H9 (cell line): Measurements from ENCODE around the gene ARHGEF7. TPM values are rescaled to one million over a fixed set of nuclear protein-coding genes. Genes with fewer than 3 reads are reported as not detected.

Source experiments
- DNase-seq: peaks from one replicate; pipeline ENCODE4 v3.0.0-alpha.2; 2017
- H2AFZ ChIP-seq: one replicate; pipeline ENCODE4 v1.6.1; 2013; ENCODE audit warnings: mild to moderate bottlenecking, low read length, control low read depth, moderate library complexity
- H2AK5ac ChIP-seq: 2 replicates; pipeline ENCODE4 v1.6.1; 2013; ENCODE audit warnings: low read length, control low read depth, mixed read lengths; ENCODE audit not compliant: insufficient read length
- H2BK120ac ChIP-seq: one replicate; pipeline ENCODE4 v1.6.1; 2013; ENCODE audit warnings: low read depth, mild to moderate bottlenecking, low read length, control low read depth, inconsistent platforms; ENCODE audit not compliant: poor library complexity, severe bottlenecking
- H2BK12ac ChIP-seq: 2 replicates; pipeline ENCODE4 v1.6.1; 2013; ENCODE audit warnings: low read length, control low read depth, mixed read lengths, low read depth; ENCODE audit not compliant: insufficient read length
- H2BK15ac ChIP-seq: 2 replicates; pipeline ENCODE4 v1.6.1; 2013; ENCODE audit warnings: low read depth, low read length, control low read depth
- H2BK20ac ChIP-seq: one replicate; pipeline ENCODE4 v1.6.1; 2013; ENCODE audit warnings: low read depth, mild to moderate bottlenecking, low read length, control low read depth, inconsistent platforms; ENCODE audit not compliant: poor library complexity, severe bottlenecking
- H2BK5ac ChIP-seq: 2 replicates; pipeline ENCODE4 v1.6.1; 2013; ENCODE audit warnings: low read length, control low read depth, mixed read lengths; ENCODE audit not compliant: insufficient read length
- H3K14ac ChIP-seq: 2 replicates; pipeline ENCODE4 v1.6.1; 2013; ENCODE audit warnings: low read length, control low read depth; ENCODE audit not compliant: insufficient read depth
- H3K18ac ChIP-seq: 2 replicates; pipeline ENCODE4 v1.6.1; 2013; ENCODE audit warnings: low read depth, mild to moderate bottlenecking, mixed read lengths, low read length, control low read depth; ENCODE audit not compliant: insufficient read length
- H3K23ac ChIP-seq: 2 replicates; pipeline ENCODE4 v1.6.1; 2013; ENCODE audit warnings: low read length, control low read depth, mixed read lengths, low read depth; ENCODE audit not compliant: insufficient read length
- H3K23me2 ChIP-seq: 2 replicates; pipeline ENCODE4 v1.6.1; 2013; ENCODE audit warnings: low read depth, mild to moderate bottlenecking, mixed read lengths, low read length, control low read depth; ENCODE audit not compliant: insufficient read length, poor library complexity, severe bottlenecking
- H3K27ac ChIP-seq: 2 replicates; pipeline ENCODE4 v1.5.1; 2013; ENCODE audit warnings: low read length, control low read depth, mixed read lengths, low read depth; ENCODE audit not compliant: insufficient read length
- H3K27me3 ChIP-seq: 2 replicates; pipeline ENCODE4 v1.6.1; 2013; ENCODE audit warnings: low read length, control low read depth, inconsistent platforms; ENCODE audit not compliant: insufficient read depth
- H3K4ac ChIP-seq: 2 replicates; pipeline ENCODE4 v1.6.1; 2013; ENCODE audit warnings: low read depth, mild to moderate bottlenecking, control low read depth, inconsistent platforms, low read length, moderate library complexity
- H3K4me1 ChIP-seq: 2 replicates; pipeline ENCODE4 v1.6.1; 2013; ENCODE audit warnings: low read length, control low read depth, inconsistent platforms; ENCODE audit not compliant: insufficient read depth
- H3K4me2 ChIP-seq: 2 replicates; pipeline ENCODE4 v1.6.1; 2013; ENCODE audit warnings: low read length, control low read depth, mixed read lengths; ENCODE audit not compliant: insufficient read length, insufficient read depth
- H3K56ac ChIP-seq: 2 replicates; pipeline ENCODE4 v1.6.1; 2013; ENCODE audit warnings: low read depth, mild to moderate bottlenecking, mixed read lengths, low read length, control low read depth; ENCODE audit not compliant: insufficient read length
- H3K79me1 ChIP-seq: 2 replicates; pipeline ENCODE4 v1.6.1; 2013; ENCODE audit warnings: low read depth, mild to moderate bottlenecking, moderate library complexity, low read length, control low read depth, inconsistent platforms; ENCODE audit not compliant: insufficient read depth, poor library complexity, severe bottlenecking
- H3K79me2 ChIP-seq: 2 replicates; pipeline ENCODE4 v1.6.1; 2013; ENCODE audit warnings: low read length, control low read depth, inconsistent platforms; ENCODE audit not compliant: insufficient read depth
- H3K9ac ChIP-seq: 2 replicates; pipeline ENCODE4 v1.6.1; 2013; ENCODE audit warnings: low read length, control low read depth, mixed read lengths; ENCODE audit not compliant: insufficient read length; ENCODE audit errors: extremely low read depth
- H3K9me3 ChIP-seq: one replicate; pipeline ENCODE4 v1.6.1; 2013; ENCODE audit warnings: low read depth, low read length, inconsistent platforms; ENCODE audit not compliant: control insufficient read depth
- H3T11ph ChIP-seq: one replicate; pipeline ENCODE4 v1.6.1; 2013; ENCODE audit warnings: mild to moderate bottlenecking, low read length, control low read depth, inconsistent platforms
- H4K20me1 ChIP-seq: one replicate; pipeline ENCODE4 v1.6.1; 2013; ENCODE audit not compliant: control insufficient read depth, insufficient read length, insufficient read depth
- H4K5ac ChIP-seq: 2 replicates; pipeline ENCODE4 v1.6.1; 2013; ENCODE audit warnings: low read depth, mild to moderate bottlenecking, mixed read lengths, low read length, control low read depth; ENCODE audit not compliant: insufficient read length
- H4K8ac ChIP-seq: replicated peaks from 2 replicates; pipeline ENCODE4 v1.6.1; 2013; ENCODE audit warnings: low read length, control low read depth, mixed read lengths, low read depth; ENCODE audit not compliant: insufficient read length
- H4K91ac ChIP-seq: 2 replicates; pipeline ENCODE4 v1.6.1; 2013; ENCODE audit warnings: low read depth, mild to moderate bottlenecking, moderate library complexity, mixed read lengths, low read length, control low read depth; ENCODE audit not compliant: insufficient read length
- H3K27ac Mint-ChIP-seq, 3 experiments: 2 replicates in 2 of 3; 3 replicates in 1 of 3; pipeline ENCODE4 v1.8.0; 2020 to 2021; ENCODE audit warnings: mixed read lengths in 3 of 3, mild to moderate bottlenecking in 1 of 3, moderate library complexity in 1 of 3
- H3K27me3 Mint-ChIP-seq: 2 replicates; pipeline ENCODE4 v1.8.0; 2021; ENCODE audit warnings: low read depth, mild to moderate bottlenecking, moderate library complexity, mixed read lengths
- H3K36me3 Mint-ChIP-seq, 3 experiments: 2 replicates in 2 of 3; 3 replicates in 1 of 3; pipeline ENCODE4 v1.8.0; 2020 to 2021; ENCODE audit warnings: low read depth in 3 of 3, mixed read lengths in 3 of 3; ENCODE audit not compliant: insufficient read depth in 1 of 3
- H3K4me1 Mint-ChIP-seq, 2 experiments: 2 replicates each; pipeline ENCODE4 v1.8.0; 2020; ENCODE audit warnings: mixed read lengths in 2 of 2
- H3K4me3 Mint-ChIP-seq, 2 experiments: 2 replicates in 1 of 2; 3 replicates in 1 of 2; pipeline ENCODE4 v1.8.0; 2020 to 2021; ENCODE audit warnings: mild to moderate bottlenecking in 2 of 2, mixed read lengths in 2 of 2, moderate library complexity in 1 of 2
- H3K9me3 Mint-ChIP-seq, 2 experiments: 2 replicates in 1 of 2; 3 replicates in 1 of 2; pipeline ENCODE4 v1.8.0; 2020; ENCODE audit warnings: mild to moderate bottlenecking in 2 of 2, mixed read lengths in 2 of 2, moderate library complexity in 1 of 2
- WGBS: extraction: QIAGEN DNeasy Blood & Tissue Kit; methylation state at CpG from one replicate; pipeline ENCODE4 v1.1.7; 2013; ENCODE audit warnings: missing lambda C conversion rate, low lambda C conversion rate, mixed read lengths; ENCODE audit not compliant: insufficient read length; ENCODE audit errors: extremely low coverage; 5-methylcytosine and 5-hydroxymethylcytosine counted together
- total RNA-seq: library from RNA; stranded (reverse); gene quantifications from 2 replicates; pipeline ENCODE4 v1.2.1, GENCODE V29; 2021
- TF ChIP-seq, protein P1 (sequence below): fragments of 200-600 bp; sonication (generic); conservative IDR thresholded peaks from 3 replicates; pipeline ENCODE4 v1.8.0; 2021; ENCODE audit warnings: antibody characterized with exemption, mild to moderate bottlenecking

ARHGEF7 gene
- total RNA-seq, 1 experiment from 2014 or later: 51.9 TPM

DNA sequence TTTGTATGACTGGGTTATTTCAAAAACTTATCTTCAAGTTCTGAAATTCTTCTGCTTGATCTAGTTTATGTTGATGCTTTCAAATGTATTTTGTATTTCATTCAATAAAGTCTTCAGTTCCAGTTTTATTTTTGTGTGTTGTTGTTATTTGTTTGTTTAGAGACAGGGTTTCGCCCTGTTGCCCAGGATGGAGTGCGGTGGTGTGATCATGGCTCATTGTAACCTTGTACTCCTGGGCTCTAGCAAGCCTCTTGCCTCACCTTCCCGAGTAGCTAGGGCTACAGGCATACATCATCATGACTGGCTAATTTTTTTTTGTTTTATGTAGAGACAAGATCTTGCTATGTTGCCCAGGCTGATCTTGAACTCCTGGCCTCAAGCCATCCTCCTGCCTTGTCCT lies 40.3 kb upstream of the ARHGEF7 start:
- Histone ChIP-seq H2BK15ac (no peak overlapping the region), H2BK12ac (no peak overlapping the region), H3K56ac (no peak overlapping the region), H3K18ac (no peak overlapping the region), H4K8ac (no peak overlapping the region), H2BK5ac (no peak overlapping the region), H2AK5ac (no peak overlapping the region), H3K23ac (no peak overlapping the region), H3T11ph (no peak overlapping the region), H3K4ac (no peak overlapping the region), H2AFZ (no peak overlapping the region), H3K23me2 (no peaks in the 10 kb centered on the region), H2BK20ac (no peak overlapping the region), H2BK120ac (no peak overlapping the region), H4K91ac (no peak overlapping the region), H4K20me1 (no peaks in the 10 kb centered on the region), H3K9ac (no peak overlapping the region), H3K79me1 (no peaks in the 10 kb centered on the region), H3K4me2 (no peak overlapping the region), H3K27ac (no peak overlapping the region), H3K4me1 (no peaks in the 10 kb centered on the region), H3K79me2 (no peaks in the 10 kb centered on the region), H4K5ac (no peak overlapping the region), H3K27me3 (no peaks in the 10 kb centered on the region), H3K14ac (no peak overlapping the region), H3K9me3 (no peaks in the 10 kb centered on the region)
- H3K27ac Mint-ChIP-seq: no peak overlapping the region
- H3K36me3 Mint-ChIP-seq: peaks cover 9 to 41% (median 12%) of the 10 kb centered on the region in 3 experiments
- DNase-seq: no peak
- peaks cover 11% of the 10 kb centered on the region; the same call in 1 of the 2 replicates for H3K27me3 Mint-ChIP-seq
- peaks cover 0 to 8% of the 10 kb centered on the region in 2 experiments; a peak in 2 of 4 replicates for H3K4me1 Mint-ChIP-seq
- H3K4me3 Mint-ChIP-seq: no peak overlapping the region
- WGBS: no CpG with 5 or more reads among the region's 3 CpGs
- peaks cover 35 to 43% of the 10 kb centered on the region in 2 experiments for H3K9me3 Mint-ChIP-seq
- TF ChIP-seq, protein P1, sequence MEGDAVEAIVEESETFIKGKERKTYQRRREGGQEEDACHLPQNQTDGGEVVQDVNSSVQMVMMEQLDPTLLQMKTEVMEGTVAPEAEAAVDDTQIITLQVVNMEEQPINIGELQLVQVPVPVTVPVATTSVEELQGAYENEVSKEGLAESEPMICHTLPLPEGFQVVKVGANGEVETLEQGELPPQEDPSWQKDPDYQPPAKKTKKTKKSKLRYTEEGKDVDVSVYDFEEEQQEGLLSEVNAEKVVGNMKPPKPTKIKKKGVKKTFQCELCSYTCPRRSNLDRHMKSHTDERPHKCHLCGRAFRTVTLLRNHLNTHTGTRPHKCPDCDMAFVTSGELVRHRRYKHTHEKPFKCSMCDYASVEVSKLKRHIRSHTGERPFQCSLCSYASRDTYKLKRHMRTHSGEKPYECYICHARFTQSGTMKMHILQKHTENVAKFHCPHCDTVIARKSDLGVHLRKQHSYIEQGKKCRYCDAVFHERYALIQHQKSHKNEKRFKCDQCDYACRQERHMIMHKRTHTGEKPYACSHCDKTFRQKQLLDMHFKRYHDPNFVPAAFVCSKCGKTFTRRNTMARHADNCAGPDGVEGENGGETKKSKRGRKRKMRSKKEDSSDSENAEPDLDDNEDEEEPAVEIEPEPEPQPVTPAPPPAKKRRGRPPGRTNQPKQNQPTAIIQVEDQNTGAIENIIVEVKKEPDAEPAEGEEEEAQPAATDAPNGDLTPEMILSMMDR: no peak
